Measurements from ENCODE around the gene SUGCT.
"Not testable (repeated sequence)": the region's sequence is repeated elsewhere in the genome, so short reads cannot be mapped to it uniquely, and the experiment has no call there.

SUGCT gene

DNA sequence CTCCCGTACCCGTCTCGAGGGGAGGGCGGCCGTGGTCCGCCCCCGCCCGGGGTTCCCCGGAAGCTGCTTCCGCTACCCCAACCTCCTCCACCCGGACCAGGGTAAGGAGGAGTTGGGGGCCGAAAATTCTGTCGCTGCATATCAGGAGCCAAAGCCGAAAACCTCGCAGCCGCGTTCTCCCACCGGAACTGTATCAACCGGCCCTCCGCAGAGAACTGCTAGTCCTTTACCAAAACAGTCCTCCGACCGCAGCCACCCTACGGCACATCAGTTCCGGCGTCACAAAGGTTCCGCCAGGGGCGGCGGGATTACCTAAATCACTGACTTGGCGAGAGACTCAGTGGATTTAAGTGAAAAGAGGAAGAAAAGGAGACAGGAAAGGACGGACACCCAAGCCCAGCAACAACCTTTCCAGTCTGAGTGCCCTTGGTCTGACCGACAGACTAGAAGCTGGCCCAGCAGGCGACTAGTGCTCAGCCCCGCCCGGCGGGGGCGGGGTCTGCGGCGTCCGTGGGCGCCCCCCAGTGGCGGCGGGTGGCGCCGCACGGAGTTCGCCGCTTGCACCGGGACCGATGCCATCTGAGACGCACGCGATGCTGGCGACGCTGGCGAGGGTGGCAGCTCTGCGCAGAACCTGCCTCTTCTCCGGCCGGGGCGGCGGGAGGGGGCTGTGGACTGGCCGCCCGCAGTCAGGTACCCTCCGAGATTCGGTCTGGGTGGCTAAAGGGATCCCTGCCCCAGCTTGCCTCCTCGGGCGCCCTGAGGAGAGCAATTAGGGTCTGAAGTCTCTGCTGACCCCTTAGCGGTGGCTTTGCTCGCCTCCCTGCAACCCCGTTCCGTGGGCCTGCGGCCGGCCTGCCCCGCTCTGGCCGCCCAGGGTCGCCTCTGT is at the start of gene SUGCT, which contains the start of gene MPLKIP:
SUGCT (plus strand) TSS at position 578 of the 889 bp plus-strand sequence.
MPLKIP (minus strand) TSS at position 195 of the 889 bp plus-strand sequence; CDS start at position 140, 55 bp downstream.
- no peak for FAIRE-seq

DNA sequence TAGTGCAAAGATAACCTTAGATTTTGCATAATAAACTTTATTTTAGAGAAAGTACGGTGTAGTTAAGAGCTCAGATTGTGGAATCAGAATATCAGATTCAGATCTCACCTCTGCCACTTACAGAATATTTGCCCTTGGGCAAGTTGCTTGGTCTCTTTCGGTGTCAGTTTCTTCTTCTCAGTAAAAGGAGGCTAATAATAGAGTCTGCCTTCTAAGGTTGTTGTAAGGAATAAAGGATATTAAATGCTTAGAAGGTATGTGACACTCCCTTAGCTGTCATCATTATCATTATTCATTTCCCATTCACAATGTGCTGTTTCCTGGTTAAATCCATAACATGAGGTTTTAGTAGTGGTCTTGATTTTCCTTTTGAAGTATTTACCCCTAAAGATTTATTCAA is 42.6 kb upstream of the SUGCT start:
- no peak for FAIRE-seq

DNA sequence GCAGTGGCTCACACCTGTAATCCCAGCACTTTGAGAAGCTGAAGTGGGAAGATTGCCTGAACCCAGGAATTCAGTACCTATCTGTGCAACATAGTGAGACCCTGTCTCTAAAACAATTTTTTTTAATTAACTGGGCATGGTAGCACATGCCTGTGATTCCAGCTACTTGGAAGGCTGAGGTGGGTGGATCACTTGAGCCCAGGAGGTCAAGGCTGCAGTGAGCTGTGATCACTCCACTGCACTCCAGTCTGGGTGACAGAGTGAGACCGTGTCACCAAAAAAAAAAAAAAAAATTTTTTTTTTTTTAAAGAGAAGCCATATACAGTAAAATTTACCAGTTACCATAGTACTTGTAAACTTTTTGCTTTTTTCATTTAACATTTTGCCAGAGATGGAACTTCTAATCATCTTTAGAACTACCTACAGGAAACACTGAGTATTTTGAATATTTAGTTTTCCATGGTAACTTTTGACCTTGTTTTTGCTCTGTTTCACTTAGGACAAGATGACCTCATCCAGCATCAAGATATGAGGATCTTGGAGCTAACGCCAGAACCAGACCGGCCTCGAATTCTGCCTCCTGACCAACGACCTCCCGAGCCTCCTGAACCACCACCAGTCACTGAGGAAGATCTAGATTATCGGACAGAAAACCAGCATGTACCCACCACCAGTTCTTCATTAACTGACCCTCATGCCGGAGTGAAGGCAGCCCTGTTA is 41.0 kb upstream of the SUGCT start:
- FAIRE-seq: no peak

DNA sequence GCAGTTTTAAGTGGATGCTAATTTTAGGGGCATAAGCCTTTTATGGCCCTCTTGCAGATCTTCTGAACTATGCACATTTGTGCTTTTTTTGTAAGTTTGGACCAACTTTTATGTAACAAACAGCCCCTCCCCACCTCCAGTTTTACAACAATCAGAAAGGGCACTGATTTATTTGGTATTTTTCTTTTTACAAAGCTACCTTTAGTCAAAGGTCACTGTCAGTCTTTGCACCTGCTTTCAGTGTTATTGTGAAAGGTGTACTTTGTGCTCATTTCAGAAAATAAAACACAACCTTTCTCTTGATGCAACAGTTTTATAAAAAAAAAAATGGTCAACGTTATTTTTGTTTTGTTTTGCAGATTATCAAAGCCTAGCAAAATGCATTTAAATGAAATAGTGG is 39.6 kb upstream of the SUGCT start:
- no peak for FAIRE-seq

DNA sequence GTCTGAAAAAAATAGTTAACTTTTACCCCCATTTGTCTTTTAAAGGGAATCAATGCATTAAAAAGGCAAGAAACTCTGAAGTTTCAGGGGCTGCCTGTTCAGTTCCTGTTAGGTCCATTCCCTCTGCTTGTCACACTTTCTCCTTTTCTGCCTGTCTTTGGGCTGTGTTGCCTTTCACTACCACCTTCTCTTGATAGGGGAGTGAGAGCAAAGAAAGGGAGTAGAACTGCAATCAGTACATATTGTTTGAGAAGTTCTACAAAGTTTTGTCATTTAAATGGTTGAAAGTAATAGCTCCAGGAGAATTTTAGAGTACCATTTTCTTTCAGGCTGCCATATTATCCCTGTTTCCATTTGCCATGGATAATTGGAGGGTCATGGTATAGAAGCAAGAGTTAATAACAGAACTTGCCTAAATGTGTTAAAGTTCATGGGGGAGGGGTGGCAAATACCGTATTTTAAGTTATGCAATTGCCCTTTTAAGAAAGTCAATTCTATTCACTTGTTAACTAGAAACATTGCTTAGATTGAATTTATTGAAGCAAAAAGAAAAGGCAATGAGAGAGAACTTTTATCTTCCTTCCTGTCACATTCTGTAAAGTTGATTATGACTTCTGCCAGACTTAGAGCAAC is 39.0 kb upstream of the SUGCT start:
- FAIRE-seq: no peak

DNA sequence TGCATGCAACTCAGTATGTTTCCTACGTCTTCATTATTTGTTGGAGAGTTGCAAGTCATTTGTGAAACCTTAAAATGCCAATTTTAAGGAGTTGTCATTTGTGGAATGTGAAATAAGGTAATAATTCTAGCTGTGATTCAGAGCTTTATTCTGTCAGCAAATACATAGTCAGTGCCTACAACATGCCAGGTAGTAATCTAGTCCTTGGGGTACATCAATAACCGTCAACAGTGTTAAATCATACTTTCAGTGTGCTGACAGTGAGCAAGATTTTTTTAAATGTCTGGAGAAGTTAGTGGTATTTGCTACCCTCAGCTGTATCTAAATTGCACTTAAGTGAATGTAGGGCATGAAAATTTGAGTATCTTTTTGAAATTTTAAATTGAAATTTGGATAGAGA is 37.1 kb upstream of the SUGCT start:
- FAIRE-seq: no peak

DNA sequence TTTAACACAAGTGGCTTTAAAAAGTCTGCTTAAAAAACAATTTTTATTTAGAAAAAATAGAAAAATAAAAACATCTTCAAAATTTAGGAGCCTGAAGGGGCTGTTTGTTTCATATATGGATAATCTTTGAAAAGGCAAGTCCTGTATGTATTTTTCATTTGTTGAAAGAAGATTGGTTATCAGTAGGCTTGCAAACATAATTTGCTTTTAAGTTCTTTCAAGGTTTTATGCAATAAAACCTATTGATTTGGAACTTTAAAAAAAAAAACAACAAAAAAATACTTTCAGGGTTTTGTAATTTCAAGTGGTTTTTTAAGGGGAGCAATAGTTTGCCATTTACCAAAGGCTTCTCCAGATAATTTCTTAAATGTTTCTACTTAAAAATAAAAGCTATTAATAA is 36.0 kb upstream of the SUGCT start:
- FAIRE-seq: peak; percentile 40

DNA sequence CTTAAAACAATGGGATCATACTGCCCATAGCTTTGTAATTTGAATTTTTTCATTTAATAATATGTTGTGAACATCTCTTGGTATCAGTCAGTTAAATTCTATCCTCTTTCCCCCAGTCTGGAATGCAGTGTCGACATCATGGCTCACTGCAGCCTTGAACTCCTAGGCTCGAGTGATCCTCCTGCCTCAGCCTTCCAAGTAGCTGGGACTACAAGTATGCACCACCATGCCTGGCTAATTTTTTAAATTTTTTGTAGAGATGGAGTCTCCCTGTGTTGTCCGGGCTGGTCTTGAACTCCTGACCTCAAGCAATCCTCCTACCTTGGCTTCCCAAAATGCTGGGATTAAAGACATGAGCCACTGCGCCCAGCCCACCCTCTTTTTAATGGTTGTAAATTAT is 35.0 kb upstream of the SUGCT start:
- no peak for FAIRE-seq

DNA sequence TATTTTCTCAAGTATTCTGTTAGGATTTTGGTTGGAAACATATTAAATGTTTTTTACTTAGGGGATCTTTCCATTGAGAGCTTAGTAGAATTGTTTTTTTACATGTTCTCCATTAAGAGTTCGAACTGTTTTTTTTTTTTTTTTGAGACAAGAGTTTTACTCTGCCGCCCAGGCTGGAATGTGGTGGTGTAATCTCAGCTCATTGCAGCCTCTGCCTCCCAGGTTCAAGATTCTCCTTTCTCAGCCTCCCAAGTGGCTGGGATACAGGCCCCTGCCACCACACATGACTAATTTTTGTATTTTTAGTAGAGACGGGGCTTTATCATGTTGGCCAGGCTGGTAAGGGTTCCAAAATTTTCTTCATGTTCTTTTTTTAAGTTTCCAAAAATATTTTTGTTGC is 33.6 kb upstream of the SUGCT start:
- no peak for FAIRE-seq

DNA sequence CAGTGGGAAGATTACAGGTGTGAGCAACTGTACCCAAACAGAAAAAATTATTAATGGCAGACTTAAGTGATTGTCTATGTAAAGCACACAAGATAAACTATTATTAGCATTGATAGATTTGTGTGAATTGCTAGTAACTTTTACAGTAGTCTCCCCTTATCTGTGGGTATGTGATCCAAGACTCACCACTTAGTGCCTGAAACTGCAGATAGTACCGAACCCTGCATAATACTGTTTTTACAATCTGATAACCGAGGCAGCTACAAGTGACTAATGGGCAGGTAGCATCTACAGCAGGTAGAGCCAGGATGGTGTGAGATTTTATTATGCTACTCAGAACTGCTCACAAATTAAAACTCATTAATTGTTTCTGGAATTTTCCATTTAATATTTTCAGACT is 31.9 kb upstream of the SUGCT start:
- FAIRE-seq: no peak

DNA sequence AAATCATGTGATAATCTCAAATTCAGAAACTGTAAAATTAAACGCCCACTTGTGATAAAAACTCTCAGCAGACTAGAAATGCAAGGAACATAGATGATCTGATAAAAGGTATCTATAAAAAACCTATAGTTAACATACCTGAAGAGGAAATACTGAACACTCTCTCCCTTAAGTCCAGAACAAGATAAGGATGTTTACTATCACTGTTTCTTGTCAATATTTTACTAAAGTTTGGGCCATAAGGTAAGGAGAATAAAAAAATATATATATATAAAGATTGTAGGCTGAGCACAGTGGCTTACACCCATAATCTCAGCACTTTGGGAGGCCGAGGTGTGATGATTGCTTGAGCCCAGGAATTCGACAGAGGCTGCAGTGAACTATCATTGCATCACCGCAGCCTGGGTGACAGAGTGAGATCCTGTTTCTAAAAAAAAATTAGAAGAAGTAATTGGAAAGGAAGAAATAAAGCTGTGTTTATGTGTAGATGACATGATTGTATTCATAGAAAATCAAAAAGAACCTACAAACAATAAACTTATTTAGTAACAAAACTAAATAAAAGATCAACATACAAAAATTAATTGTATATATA is 28.8 kb upstream of the SUGCT start:
- FAIRE-seq: no peak

DNA sequence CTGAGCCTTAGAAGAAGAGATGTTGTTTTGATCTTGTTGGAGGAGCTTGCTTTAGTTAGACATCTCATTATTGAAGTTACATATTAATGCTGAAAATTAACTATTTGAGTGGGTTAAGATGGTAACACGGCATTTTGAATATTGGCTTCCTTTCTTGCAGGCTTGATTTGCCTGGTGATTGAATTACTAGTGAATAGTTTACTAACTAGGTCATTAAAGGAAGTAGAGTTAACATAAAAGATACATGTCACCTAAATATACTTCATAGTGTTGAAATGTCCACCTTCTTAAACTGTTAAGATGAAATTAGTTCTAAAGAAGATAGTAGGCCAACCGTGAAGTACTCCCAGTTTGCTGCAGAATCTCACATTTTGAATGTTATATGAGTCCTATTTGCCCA is 18.9 kb upstream of the SUGCT start:
- no peak for FAIRE-seq

DNA sequence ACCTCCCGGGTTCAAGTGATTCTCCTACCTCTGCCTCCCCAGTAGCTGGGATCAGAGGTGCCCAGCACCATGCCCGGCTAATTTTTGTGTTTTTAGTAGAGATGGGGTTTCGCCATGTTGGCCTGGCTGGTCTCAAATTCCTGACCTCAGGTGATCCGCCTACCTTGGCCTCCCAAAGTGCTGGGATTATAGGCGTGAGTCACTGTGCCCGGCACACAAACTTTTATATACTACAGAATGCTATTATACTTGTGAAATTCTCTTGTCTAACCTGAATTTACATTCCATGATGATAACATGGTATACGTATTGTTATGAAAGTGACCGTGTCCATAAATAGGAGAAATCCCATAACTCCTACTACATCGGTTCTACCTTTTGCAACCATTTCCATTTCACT is 17.6 kb upstream of the SUGCT start:
- FAIRE-seq: not testable (repeated sequence)

DNA sequence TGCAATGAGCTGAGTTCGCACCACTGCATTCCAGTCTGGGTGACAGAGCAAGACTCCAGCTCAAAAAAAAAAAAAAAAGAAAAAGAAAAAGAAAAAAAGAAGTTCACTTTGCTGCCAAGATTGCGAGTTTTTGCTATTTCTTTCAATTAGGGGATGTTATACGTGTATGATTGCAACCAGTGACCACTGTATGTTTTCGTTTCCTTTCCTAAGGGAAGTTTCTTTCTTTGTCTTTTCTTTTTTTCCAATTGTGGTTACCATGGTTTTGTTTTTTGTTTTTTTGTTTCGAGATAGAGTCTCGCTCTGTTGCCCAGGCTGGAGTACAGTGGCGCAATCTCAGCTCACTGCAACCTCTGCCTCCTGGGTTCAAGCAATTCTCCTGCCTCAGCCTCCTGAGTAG is 16.6 kb upstream of the SUGCT start:
- FAIRE-seq: not testable (repeated sequence)

DNA sequence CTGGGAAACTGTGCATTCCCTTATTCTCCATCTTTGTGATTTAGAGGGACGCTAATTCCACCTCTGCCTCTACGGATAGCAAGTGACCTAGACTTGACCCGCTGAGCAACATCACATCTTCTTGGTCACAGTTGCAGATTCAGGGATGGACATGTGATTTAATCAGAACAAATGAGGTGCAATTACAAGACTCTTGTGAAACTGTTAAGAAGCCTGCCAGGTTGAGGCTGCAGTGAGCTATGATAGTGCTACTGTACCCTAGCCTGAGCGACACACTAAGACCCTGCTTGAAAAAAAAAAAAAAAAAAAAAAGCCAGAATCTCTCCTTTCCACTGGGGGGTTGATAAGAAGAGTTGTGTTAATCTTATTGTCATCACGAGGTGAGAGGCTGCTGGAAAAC is 14.8 kb upstream of the SUGCT start:
- no peak for FAIRE-seq

DNA sequence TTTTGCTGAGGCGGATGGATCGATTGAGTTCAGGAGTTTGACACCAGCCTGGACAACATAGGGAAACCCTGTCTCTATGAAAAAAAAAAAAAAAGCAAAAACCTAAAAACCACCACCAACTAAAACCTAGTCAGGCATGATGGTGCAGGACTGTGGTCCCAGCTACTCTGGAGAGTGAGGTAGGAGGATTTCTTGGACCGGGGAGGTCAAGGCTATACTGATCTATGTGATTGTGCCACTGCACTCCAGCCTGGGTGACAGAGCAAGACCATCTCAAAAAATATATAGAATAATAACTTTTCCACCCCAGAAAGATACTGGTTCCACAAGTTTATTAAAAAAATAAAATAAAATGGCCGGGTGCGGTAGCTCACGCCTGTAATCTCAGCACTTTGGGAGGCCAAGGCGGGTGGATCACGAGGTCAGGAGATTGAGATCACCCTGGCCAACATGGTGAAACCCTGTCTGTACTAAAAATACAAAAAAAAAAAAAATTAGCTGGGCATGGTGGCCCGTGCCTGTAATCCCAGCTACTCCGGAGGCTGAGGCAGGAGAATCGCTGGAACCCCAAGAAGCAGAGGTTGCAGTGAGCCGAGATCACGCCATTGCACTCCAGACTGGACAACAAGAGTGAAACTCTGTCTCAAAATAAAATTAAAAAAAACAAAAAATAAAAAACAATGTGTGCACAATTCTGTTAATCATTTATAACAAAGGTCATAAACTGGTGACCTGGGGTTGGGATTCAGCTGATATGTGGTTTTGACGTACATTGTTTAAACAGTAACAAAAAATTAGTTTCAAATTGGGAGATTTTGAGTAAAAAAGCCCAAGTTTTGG is 12.5 kb upstream of the SUGCT start:
- FAIRE-seq: not testable (repeated sequence)

DNA sequence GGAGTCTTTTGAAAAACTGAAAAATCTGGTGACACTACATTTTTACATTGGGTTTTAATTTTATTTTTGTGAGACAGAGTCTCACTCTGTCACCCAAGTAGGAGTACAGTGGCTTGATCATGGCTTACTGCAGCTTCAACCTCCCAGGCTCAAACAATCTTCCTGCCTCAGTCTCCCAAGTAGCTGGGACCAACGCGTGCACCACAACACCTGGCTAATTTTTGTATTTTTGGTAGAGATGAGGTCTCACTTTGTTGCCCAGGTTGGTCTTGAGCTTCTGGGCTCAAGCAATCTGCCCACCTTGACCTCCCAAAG is 11.9 kb upstream of the SUGCT start:
- FAIRE-seq: no peak

DNA sequence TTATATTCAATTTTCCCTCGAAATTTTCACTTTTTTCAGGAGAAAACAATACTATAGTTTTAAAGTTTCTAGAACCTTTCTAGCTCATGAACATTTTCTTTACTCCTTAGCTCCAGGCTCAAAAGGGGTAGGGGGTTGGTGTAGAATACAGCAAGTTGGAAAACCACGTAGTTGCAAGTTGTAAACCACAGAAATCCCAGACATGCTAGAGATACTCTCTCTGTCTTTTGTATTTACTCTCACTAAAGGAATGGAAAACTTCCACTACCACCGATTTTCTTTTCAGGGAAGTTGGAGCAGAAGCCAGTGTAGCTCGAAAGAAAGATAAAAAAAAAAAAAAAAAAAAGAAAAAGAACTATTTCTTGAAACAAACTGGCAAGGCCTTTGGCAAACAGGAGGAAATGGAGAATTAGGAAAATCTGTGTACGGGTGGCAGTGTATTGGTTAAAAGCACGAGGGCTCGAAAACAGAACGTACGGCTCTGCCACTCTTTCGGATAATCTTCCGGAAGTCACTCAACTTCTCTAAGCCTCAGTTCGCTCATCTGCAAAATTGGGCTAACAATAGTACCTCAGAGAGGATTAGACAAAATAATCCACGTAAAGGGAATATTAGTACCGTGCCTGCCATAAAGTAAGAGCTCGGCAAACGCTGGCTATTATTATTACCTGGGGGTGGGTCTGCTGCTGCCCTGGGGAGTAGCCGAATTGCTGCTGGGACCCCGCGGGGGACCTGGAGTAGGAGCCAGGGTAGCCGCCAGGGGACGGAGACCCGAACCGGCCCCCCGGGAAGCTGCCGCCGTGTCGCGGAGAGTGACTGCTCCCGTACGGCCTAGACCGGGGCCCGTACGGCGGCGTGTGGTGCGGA is 1.0 kb upstream of the SUGCT start:
- no peak for FAIRE-seq

DNA sequence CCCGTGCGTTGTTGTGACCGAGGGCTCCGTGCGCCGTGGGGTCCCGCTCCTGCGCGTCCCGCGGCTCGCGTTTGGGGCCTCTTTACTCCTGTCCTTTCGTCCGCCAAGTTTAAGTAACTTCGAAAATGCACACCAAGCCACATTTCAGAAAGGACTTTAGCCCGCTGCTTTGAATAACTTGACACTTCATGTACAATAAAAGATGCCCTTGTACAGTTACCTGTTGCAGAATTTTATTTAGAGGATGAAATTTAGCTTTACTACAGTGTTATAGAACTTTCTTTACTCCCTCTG is 459 bp downstream of the SUGCT start:
- FAIRE-seq: no peak

DNA sequence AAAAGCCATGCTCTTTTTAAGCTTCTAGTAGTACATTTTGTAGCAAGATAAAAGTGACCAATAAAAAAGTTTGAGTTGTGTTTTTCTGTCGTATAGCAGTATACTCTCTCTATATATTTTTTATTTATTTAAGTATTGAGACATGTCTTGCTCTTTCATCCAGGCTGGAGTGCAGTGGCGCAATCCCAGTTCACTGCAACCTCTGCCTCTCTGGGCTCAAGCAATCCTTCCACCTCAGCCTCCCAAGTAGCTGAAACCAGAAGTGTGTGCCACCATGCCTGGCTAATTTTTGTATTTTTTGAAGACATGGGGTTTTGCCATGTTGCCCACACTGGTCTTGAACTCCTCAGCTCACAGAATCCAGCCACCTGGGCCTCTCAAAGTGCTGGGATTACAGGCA is 2.8 kb downstream of the SUGCT start:
- FAIRE-seq: no peak

DNA sequence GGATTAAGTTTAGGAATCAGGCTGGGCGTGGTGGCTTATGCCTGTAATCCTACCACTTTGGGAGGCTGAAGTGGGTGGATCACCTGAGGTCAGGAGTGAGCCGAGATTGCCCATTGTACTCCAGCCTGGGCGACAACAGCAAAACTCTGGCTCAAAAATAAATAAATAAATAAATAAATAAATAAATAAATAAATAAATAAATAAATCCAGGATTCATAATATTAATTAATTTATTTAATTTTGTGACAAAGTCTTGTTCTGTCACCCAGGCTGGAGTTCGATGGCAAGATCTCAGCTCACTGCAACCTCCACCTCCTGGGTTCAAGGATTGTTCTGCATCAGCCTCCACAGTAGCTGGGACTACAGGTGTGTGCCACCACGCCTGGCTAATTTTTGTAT is 4.2 kb downstream of the SUGCT start:
- FAIRE-seq: no peak

DNA sequence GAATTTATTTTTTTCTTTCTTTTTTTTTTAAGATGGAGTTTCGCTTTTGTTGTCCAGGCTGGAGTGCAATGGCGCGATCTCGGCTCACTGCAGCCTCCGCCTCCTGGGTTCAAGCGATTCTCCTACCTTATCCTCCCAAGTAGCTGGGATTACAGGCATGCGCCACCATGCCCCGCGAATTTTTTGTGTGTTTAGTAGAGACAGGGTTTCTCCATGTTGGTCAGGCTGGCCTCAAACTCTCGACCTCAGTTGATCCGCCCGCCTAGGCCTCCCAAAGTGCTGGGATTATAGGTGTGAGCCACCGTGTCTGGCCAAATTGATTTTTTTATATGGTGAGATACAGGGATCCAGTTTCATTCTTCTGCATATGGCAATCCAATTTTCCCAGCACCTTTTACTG is 5.1 kb downstream of the SUGCT start:
- FAIRE-seq: not testable (repeated sequence)
